ENCODE results near the gene LAPTM5. TPM values are rescaled to one million over a fixed set of nuclear protein-coding genes. Genes with fewer than 3 reads are reported as not detected.
A peak's percentile ranks its signal among the peaks of the same experiment; 100 is the strongest.

Gene LAPTM5
- total RNA-seq, 4 donors from 2014 or later = 21.1 to 67.8 (median 43.1) TPM

DNA sequence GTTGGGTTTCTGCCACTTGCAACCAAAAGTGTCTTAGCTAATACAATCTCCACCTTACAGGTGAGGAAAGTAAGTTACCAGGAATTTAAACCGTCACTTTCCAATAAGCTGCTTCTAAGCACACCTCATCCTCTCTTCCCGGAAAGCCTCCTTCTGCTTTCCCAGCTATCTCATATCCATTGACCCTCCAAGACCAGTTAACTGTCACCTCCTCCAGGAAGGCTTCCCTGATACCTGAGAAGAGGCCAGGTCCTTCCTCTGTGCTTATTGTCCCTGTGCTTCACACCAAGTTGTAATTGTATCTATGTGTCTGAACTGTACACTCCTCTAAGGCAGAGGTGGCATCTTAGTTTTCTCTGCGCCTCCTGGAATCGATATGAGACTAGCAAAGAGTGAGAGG, 23.0 kb downstream of the LAPTM5 start:
- 97 to 98% methylated on average over 4 of the region's 4 CpGs for WGBS, 2 donors
- Histone ChIP-seq H3K4me3 (no peak overlapping the region), H3K9me3 (no peaks in the 10 kb centered on the region), H3K27ac (no peak overlapping the region), H3K36me3 (peaks cover 0 to 6% (median 3%) of the 10 kb centered on the region in 3 donors), H3K4me1 (peaks cover 0 to 20% (median 17%) of the 10 kb centered on the region in 4 donors), H3K27me3 (no peaks in the 10 kb centered on the region)
- no peak for DNase-seq (ENCODE audit: low spot score in 2 of 2)
- TF ChIP-seq CTCF (IDR thresholded peaks at IDR 0.05) = no peak
- no peak for TF ChIP-seq EP300 (IDR thresholded peaks at IDR 0.05)
- TF ChIP-seq POLR2A (IDR thresholded peaks at IDR 0.05) = no peak

GRCh38 chr1:30734106-30734505, 23.5 kb downstream of the LAPTM5 start:
- Histone ChIP-seq H3K36me3 (peaks cover 0 to 6% (median 3%) of the 10 kb centered on the region in 3 donors), H3K9me3 (no peaks in the 10 kb centered on the region), H3K27me3 (no peaks in the 10 kb centered on the region), H3K4me1 (peaks cover 0 to 22% (median 17%) of the 10 kb centered on the region in 4 donors), H3K4me3 (no peak overlapping the region), H3K27ac (peak overlapping the region in 2 of 4 donors; percentile 62 to 68)
- 91 to 94% methylated on average over 4 of the region's 4 CpGs for WGBS, 2 donors
- no peak for TF ChIP-seq CTCF (IDR thresholded peaks at IDR 0.05)
- no peak for TF ChIP-seq EP300 (IDR thresholded peaks at IDR 0.05)
- TF ChIP-seq POLR2A (IDR thresholded peaks at IDR 0.05) = no peak
- no peak for DNase-seq (ENCODE audit: low spot score in 2 of 2)

DNA sequence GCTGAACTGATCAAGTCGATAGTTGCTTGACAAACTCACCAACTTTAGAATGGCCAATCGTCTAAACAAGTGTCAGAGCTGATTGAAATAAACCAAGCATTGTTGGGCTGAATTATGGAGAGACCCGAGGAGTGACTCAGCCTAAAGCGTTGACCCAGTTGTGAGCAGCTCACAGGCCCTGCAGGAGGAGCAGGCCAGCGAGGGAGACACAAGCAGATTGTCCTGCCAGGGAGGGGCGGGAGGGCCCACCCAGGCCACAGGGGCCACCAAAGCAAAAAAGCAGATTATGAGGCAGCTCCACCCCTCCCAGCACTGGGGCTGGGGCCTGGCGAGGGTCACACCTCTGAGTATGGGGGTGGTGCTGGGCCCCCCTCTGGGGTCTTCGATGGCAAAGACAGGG, 24.1 kb downstream of the LAPTM5 start:
- no peak for DNase-seq (ENCODE audit: low spot score in 2 of 2)
- TF ChIP-seq POLR2A (IDR thresholded peaks at IDR 0.05) (no peak), EP300 (IDR thresholded peaks at IDR 0.05) (no peak), CTCF (IDR thresholded peaks at IDR 0.05) (no peak)
- 50 to 58% methylated on average over 8 of the region's 8 CpGs for WGBS, 2 donors
- no peaks in the 10 kb centered on the region for H3K27me3 ChIP-seq
- H3K36me3 ChIP-seq = peaks cover 0 to 5% (median 3%) of the 10 kb centered on the region in 3 donors
- H3K9me3 ChIP-seq = no peaks in the 10 kb centered on the region
- peak overlapping the region in 3 of 4 donors; percentile 17 to 68 (median 62) for H3K27ac ChIP-seq
- no peak overlapping the region for H3K4me3 ChIP-seq
- H3K4me1 ChIP-seq = peaks cover 0 to 22% (median 17%) of the 10 kb centered on the region in 4 donors

DNA sequence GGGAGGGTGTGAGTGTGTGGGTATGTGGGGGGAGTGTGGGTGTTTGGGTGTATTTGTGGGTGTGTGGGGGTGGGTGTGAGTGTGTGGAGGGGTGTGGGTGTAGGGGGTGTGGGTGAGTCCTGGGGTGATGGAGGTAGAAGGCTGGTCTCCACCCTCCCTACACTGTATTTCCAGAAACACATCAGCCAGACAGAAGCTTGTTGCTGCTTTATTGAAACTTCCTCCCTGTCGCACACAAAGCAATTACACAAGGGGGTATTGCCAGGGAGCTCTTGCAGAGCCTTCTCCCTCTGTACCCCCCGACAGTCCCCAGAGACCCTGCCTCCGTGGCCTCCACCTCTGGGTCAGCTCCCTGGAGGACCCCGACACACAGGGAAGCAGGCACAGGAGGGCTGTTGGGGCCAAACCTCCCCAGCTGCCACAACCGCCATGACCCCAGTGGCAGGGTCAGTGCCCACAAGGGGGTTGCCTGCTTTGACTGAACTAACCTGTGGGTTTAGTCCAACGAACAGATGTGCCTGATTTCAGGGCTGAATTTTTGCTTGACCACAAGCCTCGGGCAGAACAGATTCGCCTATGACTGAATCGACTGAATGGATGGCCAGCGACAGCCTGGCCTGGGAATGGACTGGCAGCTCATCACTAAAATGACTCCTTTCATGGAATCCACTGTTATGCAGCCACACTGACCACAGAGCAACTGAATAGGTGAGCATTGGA, 25.1 kb downstream of the LAPTM5 start:
- TF ChIP-seq POLR2A (IDR thresholded peaks at IDR 0.05) = no peak
- peak in 1 of 2 donors; percentile 8 for TF ChIP-seq EP300 (IDR thresholded peaks at IDR 0.05)
- H3K4me3 ChIP-seq = no peak overlapping the region
- peaks cover 0 to 3% (median 0%) of the 10 kb centered on the region in 3 donors for H3K36me3 ChIP-seq
- H3K27me3 ChIP-seq = no peaks in the 10 kb centered on the region
- WGBS, 2 donors = 56 to 69% methylated on average over 9 to 10 of the region's 10 CpGs
- H3K9me3 ChIP-seq = no peaks in the 10 kb centered on the region
- peaks cover 0 to 22% (median 17%) of the 10 kb centered on the region in 4 donors for H3K4me1 ChIP-seq
- DNase-seq (ENCODE audit: low spot score in 2 of 2) = no peak
- H3K27ac ChIP-seq = peak overlapping the region in 3 of 4 donors; percentile 17 to 68 (median 38)

- Histone ChIP-seq H3K27ac (no peak overlapping the region), H3K36me3 (peaks cover 0 to 3% (median 0%) of the 10 kb centered on the region in 3 donors), H3K9me3 (no peaks in the 10 kb centered on the region), H3K4me1 (peaks cover 0 to 22% (median 17%) of the 10 kb centered on the region in 4 donors), H3K27me3 (no peaks in the 10 kb centered on the region), H3K4me3 (no peak overlapping the region)
- 68 to 76% methylated on average over 7 to 8 of the region's 8 CpGs for WGBS, 2 donors
- TF ChIP-seq EP300 (IDR thresholded peaks at IDR 0.05) = no peak
- no peak for TF ChIP-seq CTCF (IDR thresholded peaks at IDR 0.05)
- no peak for DNase-seq (ENCODE audit: low spot score in 2 of 2)
These were observed 25.7 kb downstream of the LAPTM5 start for GRCh38 chr1:30731806-30732276.
